NCI-H2196 treated with DMSO at 0.1 percent for 48 hours (cell line): ENCODE results near the gene GOLM1.

Source experiments
- DNase-seq: peaks from one replicate; lab custom pipeline; 2025; ENCODE audit not compliant: unreplicated experiment; lab: John Stamatoyannopoulos, UW

GOLM1 gene

DNA sequence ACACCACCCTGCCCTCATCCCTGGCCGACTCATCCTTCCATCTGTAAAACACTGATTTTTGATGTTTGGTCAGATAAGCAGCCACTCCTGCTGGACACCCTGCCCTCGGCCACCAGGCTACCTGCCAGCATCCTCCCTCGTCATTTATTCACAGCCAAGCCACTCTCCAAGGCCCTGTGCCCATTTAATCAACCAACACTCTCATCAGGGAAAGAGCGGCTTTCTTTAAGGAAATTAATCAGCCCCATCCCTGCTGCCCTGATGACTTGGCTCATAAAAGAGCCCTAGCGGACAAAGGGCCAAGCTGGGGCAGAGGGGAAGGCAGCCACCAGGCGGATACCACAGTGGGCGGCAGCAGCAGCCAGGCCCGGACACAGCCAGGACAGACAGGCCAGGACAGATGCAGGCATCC is 52.4 kb downstream of the GOLM1 start:
- no peak for DNase-seq

DNA sequence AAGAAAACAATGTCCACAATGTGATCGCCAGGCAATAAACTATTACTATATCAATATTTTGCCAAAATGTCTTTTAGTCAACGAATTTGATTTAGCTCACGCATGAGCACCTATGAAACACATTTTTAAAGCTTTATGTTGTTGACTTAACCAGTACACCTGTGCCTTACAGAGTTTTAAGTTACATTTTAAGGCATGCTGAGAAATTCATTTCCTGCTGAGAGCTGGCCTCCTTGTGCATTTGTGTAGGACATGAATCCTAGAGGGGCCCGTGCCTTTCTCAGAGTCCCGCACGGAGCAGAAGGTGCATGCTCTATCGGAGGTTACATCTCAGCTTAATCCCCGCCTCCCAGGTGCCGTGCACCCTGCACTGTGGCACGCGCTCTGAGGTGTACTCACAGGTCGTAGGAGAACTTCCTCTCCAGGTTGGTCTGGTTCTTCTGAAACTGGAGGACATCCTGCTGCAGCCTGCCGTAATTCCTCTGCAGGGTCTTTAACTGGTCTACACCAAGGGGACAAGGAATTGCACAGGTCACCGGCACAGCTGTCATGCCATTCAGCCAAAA is 53.2 kb downstream of the GOLM1 start:
- no peak for DNase-seq

- no peak for DNase-seq
These were observed 53.7 kb downstream of the GOLM1 start for GRCh38 chr9:86045654-86046053.

GRCh38 chr9:86043999-86044398 is 55.4 kb downstream of the GOLM1 start:
- no peak for DNase-seq

DNA sequence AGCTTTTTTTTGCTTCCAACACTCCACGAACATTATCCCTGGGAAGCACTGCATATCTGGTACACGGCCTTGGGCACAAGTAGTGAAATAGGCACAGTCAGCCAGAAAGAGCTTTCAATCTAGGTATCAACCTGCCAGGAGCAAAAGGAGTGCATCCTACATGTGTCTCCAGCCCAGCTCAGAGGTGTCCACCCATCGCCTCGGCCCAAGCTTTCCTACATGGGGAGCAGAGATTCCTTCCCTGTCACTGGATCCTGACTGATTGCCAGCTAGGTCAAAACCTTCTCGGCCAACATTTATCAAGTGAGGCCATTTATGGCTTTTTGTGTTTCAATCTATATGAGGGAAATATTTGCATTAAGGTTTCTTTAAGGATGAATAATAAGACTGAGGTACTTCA is 55.8 kb downstream of the GOLM1 start:
- DNase-seq, result no peak

GRCh38 chr9:86042199-86042978 is 57.0 kb downstream of the GOLM1 start:
- no peak for DNase-seq

DNA sequence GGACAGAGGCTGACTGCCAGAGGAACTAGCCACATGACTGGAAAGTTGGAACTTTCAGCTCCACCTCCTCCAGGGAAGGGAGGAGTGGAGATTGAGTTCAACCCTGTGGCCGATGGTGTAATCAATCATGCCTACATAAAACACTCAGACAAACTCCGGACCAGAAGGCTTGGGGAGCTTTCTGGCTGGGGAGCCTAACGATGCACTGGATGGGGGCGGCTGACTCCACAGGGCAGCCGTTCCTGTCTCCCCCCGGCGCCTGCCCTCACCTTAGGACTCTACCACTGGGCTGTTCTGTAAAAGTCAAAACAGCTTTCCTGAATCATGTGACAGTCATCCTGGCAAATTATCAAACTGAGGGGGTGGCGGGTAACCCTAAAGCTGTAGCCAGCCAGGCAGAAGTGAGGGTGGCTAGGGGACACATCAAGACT is 58.0 kb downstream of the GOLM1 start:
- no peak for DNase-seq

DNA sequence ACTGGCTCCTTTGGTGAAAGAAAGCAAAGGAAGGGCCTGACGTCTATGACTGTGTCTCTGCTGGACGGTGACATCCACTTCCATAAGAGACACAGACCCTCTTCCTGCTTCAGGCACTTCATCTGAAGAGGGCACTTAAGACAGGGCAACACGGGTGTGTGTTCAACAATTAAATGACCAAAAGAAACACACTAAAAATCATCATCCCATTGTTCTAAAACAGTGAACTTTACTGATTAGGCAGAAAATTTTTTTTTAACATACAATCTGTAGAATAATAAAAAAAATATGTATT is 58.5 kb downstream of the GOLM1 start:
- no peak for DNase-seq

- no peak for DNase-seq
These were observed 59.1 kb downstream of the GOLM1 start for GRCh38 chr9:86039991-86040860.

GRCh38 chr9:86036555-86036954 is 62.8 kb downstream of the GOLM1 start:
- DNase-seq, result no peak

- no peak for DNase-seq
These were observed 63.4 kb downstream of the GOLM1 start for GRCh38 chr9:86035827-86036440.

DNA sequence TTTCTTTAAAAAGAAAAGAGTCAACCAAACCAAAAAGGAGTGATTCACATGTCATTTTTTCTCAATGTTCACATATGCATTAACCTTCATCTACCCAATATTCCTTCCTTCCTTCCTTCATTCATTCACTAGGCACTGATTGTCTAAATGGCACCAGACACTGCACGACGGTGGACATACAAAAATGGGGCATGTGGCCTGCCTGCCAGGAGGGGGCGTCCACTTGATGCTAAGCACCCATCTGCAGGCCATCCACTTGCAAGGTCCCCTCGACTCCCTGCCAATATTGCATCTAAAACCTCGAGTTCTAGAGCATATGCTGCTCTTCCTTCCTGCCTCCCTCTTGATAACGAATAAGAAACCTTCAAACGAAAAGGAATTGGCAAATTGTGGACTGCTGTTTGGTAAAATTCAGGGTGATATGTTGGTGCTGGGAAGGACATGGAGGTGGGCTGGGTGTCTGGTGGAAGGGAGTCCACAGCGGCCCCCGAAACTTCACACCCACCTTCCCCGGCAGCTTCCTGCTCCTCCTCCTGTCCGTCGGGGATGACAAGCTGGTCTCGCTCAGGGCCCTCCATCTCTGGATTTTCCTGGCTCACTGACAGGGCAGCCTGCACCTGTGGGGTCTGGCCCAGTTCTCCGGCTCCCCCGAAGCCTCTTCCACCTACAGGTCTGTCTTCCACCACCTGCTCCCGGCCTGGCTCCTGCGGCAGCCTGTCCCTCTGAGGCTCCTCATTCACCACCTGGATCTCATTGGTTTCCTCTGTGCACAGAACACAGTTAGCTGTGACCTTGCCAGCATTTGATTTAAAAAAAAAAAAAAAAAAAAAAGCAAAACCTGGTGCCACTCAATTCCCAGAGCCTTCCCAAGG is 64.3 kb downstream of the GOLM1 start:
- no peak for DNase-seq

DNA sequence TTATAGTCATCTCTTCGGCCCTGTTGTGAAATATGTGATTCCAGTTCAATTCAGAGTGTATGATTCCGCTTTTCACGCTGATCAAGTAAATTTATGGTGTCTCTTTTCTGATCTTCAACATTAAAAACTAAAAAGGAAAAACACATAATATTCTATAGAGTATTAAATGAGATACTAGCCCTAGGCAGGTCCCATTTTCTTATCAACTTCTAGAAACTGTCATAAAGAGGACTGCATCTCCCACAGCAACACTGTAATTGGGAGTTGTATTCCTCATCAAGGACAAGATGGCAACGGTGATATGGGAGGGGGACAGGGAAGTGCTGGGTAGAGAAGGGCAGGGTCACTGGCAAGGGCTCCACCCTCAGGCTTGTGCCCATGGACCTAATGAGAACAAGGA is 71.6 kb downstream of the GOLM1 start:
- no peak for DNase-seq

GRCh38 chr9:86022687-86023266 is 76.6 kb downstream of the GOLM1 start:
- DNase-seq, result no peak

- no peak for DNase-seq
These were observed 78.2 kb downstream of the GOLM1 start for GRCh38 chr9:86021166-86021565.

DNA sequence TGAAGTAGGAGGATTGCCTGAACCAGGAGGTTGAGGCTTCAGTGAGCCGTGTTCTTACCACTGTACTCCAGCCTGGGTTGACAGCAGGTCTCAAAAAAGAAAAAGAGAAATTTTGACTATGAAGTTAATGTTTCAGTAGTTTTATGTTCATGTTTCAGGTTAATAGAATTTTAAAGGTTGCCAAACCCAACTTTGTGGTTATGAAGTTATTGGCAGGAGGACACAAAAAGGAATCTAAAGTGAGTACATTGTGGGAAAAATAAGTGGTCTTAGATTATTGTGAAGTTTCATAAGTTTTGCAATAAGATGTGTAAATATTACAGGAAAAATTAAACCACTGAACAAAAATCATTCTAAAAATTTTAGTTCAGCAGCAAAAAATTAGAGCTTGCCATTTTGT is 78.6 kb downstream of the GOLM1 start:
- no peak for DNase-seq

GRCh38 chr9:86009133-86009532 is 90.2 kb downstream of the GOLM1 start:
- no peak for DNase-seq

DNA sequence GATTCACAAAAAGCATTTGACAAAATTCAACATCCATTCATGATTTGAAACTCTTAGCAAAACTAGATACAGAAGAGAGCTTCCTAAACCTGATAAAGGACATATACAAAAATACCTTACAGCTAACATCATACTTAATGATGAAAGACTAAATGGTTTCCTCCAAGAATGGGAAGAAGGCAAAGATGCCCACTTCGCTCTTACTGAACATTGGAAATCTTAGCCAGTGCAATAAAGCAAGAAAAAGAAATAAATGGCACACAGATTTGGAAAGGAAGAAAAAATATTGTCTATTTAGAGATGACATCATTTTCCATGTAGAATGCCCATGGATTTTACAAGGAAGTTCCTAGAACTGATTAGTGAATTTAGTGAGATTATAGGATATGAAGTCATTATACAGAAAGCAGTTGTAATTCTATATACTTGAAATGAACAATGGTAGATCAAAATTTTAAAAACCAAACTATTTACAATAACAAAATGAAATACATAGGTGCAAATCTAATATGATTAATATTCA is 94.0 kb downstream of the GOLM1 start:
- no peak for DNase-seq

GRCh38 chr9:85995599-85995998 is 103.8 kb downstream of the GOLM1 start:
- DNase-seq, result no peak

DNA sequence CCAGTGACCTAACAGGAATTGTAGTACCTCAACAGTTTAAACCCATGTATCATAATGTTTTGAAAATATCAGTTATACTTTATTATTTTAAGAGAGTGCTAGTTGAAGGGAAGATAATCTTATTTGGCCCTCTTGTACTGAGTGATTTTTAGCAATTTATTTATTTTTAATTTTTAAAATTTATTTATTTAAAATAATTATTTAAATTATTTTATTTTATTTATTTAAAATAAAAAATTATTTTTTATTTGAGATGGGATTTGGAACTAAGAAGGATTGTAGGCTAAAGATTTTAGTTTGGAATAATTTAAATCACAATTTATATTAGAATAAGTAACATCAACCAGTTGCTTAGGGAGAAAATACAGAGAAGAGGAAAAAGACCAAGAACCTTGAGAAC is 104.3 kb downstream of the GOLM1 start:
- DNase-seq, result no peak
